ENCODE results near the gene CFAP97D1.

GRCh38 chr17:43766413-43767052 lies 13.7 kb upstream of the CFAP97D1 start:
- TF ChIP-seq EZH2 (IDR thresholded peaks at IDR 0.05; ENCODE audit: insufficient read depth, poor library complexity, severe bottlenecking) (no peak), EZH2phosphoT487 (IDR thresholded peaks at IDR 0.05; ENCODE audit: insufficient read depth, low read depth) (no peak)

Data from GM23248 (cell line).